ENCODE measurements around the gene CREM.

CREM gene

DNA sequence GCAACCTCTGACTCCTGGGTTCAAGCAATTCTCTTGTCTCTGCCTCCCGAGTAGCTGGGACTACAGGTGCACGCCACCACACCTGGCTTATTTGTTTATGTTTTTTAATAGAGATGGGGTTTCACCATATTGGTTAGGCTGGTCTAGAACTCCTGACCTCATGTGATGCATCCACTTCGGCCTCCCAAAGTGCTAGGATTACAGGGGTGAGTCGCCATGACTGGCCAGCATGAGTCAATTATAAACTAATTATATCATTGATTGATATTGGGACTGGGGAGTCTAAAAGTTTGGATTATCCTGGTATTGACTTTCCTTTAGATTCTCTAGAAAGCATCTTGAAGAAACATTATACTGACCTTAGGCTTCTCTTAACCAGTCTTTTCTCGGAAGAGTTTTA lies 135.8 kb downstream of the CREM start:
- no peak for DNase-seq (ENCODE audit: low read depth in 1 of 2, low spot score in 1 of 2)
